Endothelial cell of umbilical vein (primary cell): ENCODE data around the gene CIB2. TPM values are rescaled to one million over a fixed set of nuclear protein-coding genes. Genes with fewer than 3 reads are reported as not detected.
A peak's percentile ranks its signal among the peaks of the same experiment; 100 is the strongest.

Experiments
- Bru-seq: library from RNA; stranded (reverse); fragments of 400-500 nt; gene quantifications from one replicate; lab custom pipeline; 2021; lab: Mats Ljungman, UMichigan
- BruChase-seq, 2 experiments: library from RNA; stranded (reverse); fragments of 400-500 nt; gene quantifications; one replicate each; lab custom pipeline; 2021; lab: Mats Ljungman, UMichigan
- BruUV-seq: library from RNA; stranded (reverse); fragments of 400-500 nt; replicated peaks from 2 replicates; lab custom pipeline; 2021; lab: Mats Ljungman, UMichigan
- CTCF ChIA-PET: fragments of 300-600, 350-600 bp; sonication (Branson Sonifier 250); formaldehyde crosslinking; loops from one replicate; lab custom pipeline; 2021; ENCODE audit warnings: antibody characterized with exemption, inconsistent platforms; lab: Charles Lee
- POLR2A ChIA-PET: fragments of 300-600, 350-600 bp; sonication (Branson Sonifier 250); formaldehyde crosslinking; loops from one replicate; lab custom pipeline; 2021; ENCODE audit warnings: antibody characterized with exemption, inconsistent platforms; lab: Charles Lee
- DNase-seq: peaks from one replicate; pipeline ENCODE4 v3.0.0-alpha.2; 2011; ENCODE audit warnings: low read depth, low spot score
- FAIRE-seq: peaks from 2 replicates; lab custom pipeline; 2011; peaks lifted over from hg19 to GRCh38; lab: Jason Lieb, UNC
- H2AFZ ChIP-seq: 2 replicates; pipeline ENCODE4 v1.6.0; 2012; ENCODE audit warnings: low read depth, low read length, control low read depth, inconsistent platforms
- H3K27ac ChIP-seq: 2 replicates; pipeline ENCODE4 v1.5.1; 2011; ENCODE audit warnings: low read depth, mild to moderate bottlenecking, control low read depth, low read length, moderate library complexity; ENCODE audit not compliant: insufficient read depth
- H3K27me3 ChIP-seq, 2 experiments: 2 replicates each; pipeline versions ENCODE4 v1.6.0 to v1.6.1; 2011; ENCODE audit warnings: low read length in 2 of 2, mixed read lengths in 1 of 2; ENCODE audit not compliant: control insufficient read depth in 2 of 2, insufficient read depth in 2 of 2
- H3K36me3 ChIP-seq, 2 experiments: 2 replicates in 1 of 2; 3 replicates in 1 of 2; pipeline ENCODE4 v1.5.1; 2011; ENCODE audit warnings: low read length in 2 of 2, mild to moderate bottlenecking in 1 of 2, moderate library complexity in 1 of 2; ENCODE audit not compliant: control insufficient read depth in 2 of 2, insufficient read depth in 2 of 2; ENCODE audit errors: extremely low read depth in 1 of 2
- H3K4me1 ChIP-seq: 3 replicates; pipeline ENCODE4 v1.5.1; 2011; ENCODE audit warnings: mild to moderate bottlenecking, low read length; ENCODE audit not compliant: control insufficient read depth, insufficient read depth; ENCODE audit errors: extremely low read depth
- H3K4me2 ChIP-seq: 2 replicates; pipeline ENCODE4 v1.6.1; 2011; ENCODE audit warnings: low read length, control low read depth, mixed read lengths; ENCODE audit not compliant: insufficient read depth
- H3K4me3 ChIP-seq, 3 experiments: fragments of 200-600 bp in 1 of 3; sonication (generic), shearing (Covaris generic) in 1 of 3; replicated peaks in 1 of 3; 2 replicates each; pipeline ENCODE4 v1.5.1; 2011 to 2016; ENCODE audit warnings: control low read depth in 3 of 3, low read length in 3 of 3, mild to moderate bottlenecking in 2 of 3, inconsistent platforms in 1 of 3, low read depth in 1 of 3, moderate library complexity in 1 of 3; ENCODE audit not compliant: insufficient read depth in 1 of 3
- H3K79me2 ChIP-seq: 2 replicates; pipeline ENCODE4 v1.6.0; 2012; ENCODE audit warnings: low read length, inconsistent platforms; ENCODE audit not compliant: control insufficient read depth, insufficient read depth
- H3K9ac ChIP-seq: replicated peaks from 2 replicates; pipeline ENCODE3; 2011; ENCODE audit warnings: low read length, control low read depth; ENCODE audit not compliant: insufficient read depth; ENCODE audit errors: extremely low read depth
- H3K9me1 ChIP-seq: replicated peaks from 3 replicates; pipeline ENCODE4 v1.6.0; 2011; ENCODE audit warnings: mild to moderate bottlenecking, low read length; ENCODE audit not compliant: control insufficient read depth, insufficient read depth; ENCODE audit errors: extremely low read depth
- H3K9me3 ChIP-seq: replicated peaks from 2 replicates; pipeline ENCODE4 v1.5.1; 2012; ENCODE audit warnings: low read length, inconsistent platforms; ENCODE audit not compliant: control insufficient read depth, insufficient read depth
- H4K20me1 ChIP-seq: replicated peaks from 2 replicates; pipeline ENCODE3; 2011; ENCODE audit warnings: mild to moderate bottlenecking, low read length; ENCODE audit not compliant: control insufficient read depth, insufficient read depth; ENCODE audit errors: extremely low read depth
- FOS ChIP-seq: IDR thresholded peaks from 2 replicates; pipeline ENCODE4 v1.6.1; 2011; ENCODE audit warnings: mild to moderate bottlenecking, low read length, moderate library complexity, borderline replicate concordance; ENCODE audit not compliant: insufficient read depth
- GATA2 ChIP-seq: IDR thresholded peaks from 2 replicates; pipeline ENCODE4 v1.7.0; 2011; ENCODE audit warnings: low read depth, mild to moderate bottlenecking, moderate library complexity, mixed read lengths, low read length; ENCODE audit not compliant: insufficient read length, insufficient read depth
- dilution Hi-C: fragments of 300-500 bp; cut with MboI; formaldehyde crosslinking; loops from one replicate; pipeline ENCODE4 v1.15.0; 2019; ENCODE audit warnings: low sequenced_read_pairs; ENCODE audit not compliant: extremely low pct_ligation_motif_present
- intact Hi-C: fragments of 100-400 bp; cut with micrococcal nuclease; formaldehyde crosslinking; loops from one replicate; pipeline ENCODE4 v1.10.0; 2022
- long read RNA-seq: library from polyadenylated mRNA; stranded (forward); transcript quantifications from one replicate; pipeline ENCODE4 v2.0.0, GENCODE V29; 2021
- polyA minus RNA-seq, 3 experiments: library from RNA; depleted of rRNA, polyadenylated mRNA; stranded (reverse); fragments of >200 nt; gene quantifications; 1 replicate in 1 of 3; 2 replicates in 2 of 3; pipeline ENCODE4 v1.2.3, GENCODE V29; 2011
- polyA plus RNA-seq, 4 experiments: library from polyadenylated mRNA; depleted of rRNA in 3 of 4; stranded (reverse) in 3 of 4; unstranded in 1 of 4; fragments of >200 nt; gene quantifications; 2 replicates each; pipeline versions ENCODE4 v1.2.1 to v1.2.3, GENCODE V29; 2011 to 2012; ENCODE audit warnings: missing spikeins in 1 of 4
- total RNA-seq: library from RNA; stranded (reverse); gene quantifications from 2 replicates; pipeline ENCODE4 v1.2.3, GENCODE V29; 2021
- TF ChIP-seq, protein P1 (sequence below), 2 donors: IDR thresholded peaks; 1 replicate in 1 of 2; 2 replicates in 1 of 2; pipeline ENCODE4 v1.5.1; 2011; ENCODE audit warnings: low read length in 2 of 2, mild to moderate bottlenecking in 2 of 2, moderate library complexity in 2 of 2, control low read depth in 1 of 2, inconsistent platforms in 1 of 2, low read depth in 1 of 2; ENCODE audit not compliant: insufficient read depth in 1 of 2; ENCODE audit errors: extremely low read depth in 1 of 2

CIB2 gene
- total RNA-seq (2.5 and 4.0 TPM in 2 replicates), polyA plus RNA-seq (6.4 and 7.7 TPM in 2 replicates), polyA minus RNA-seq (5.5 and 15.6 TPM in 2 replicates), Bru-seq, nascent RNA (percentile 25 among the genes with signal in this experiment), BruChase-seq, experiment 1, labeled RNA remaining after a 6-hour chase (percentile 18 among the genes with signal in this experiment), BruChase-seq, experiment 2, labeled RNA remaining after a 2-hour chase (percentile 18 among the genes with signal in this experiment)
- polyA plus RNA-seq (2011; cell fraction: cytosol; rRNA removed): 6.3 and 6.7 TPM in 2 replicates
- 1.7 and 2.1 TPM in 2 replicates for polyA plus RNA-seq (2011; cell fraction: nucleus; rRNA removed)
- polyA plus RNA-seq (2012): 4.2 and 5.6 TPM in 2 replicates
- not detected for polyA minus RNA-seq (2011; cell fraction: cytosol; rRNA and poly(A)+ RNA removed)
- polyA minus RNA-seq (2011; cell fraction: nucleus; rRNA and poly(A)+ RNA removed): 1.1 and 1.6 TPM in 2 replicates
- long read RNA-seq, partial matches to known transcripts: 0 of 8 reads
- long read RNA-seq, other reads (novel, unspliced or antisense): 1 of 8 reads

- Histone ChIP-seq H3K27me3 (no peaks in the 10 kb centered on the region), H3K79me2 (no peaks in the 10 kb centered on the region), H3K4me1 (peaks cover 7% of the 10 kb centered on the region), H3K4me3 (peak within 1 kb of the TSS; percentile 43 to 71 (median 68)), H3K9ac (peak within 1 kb of the TSS; percentile 81), H3K4me2 (peak within 1 kb of the TSS; percentile 89), H4K20me1 (no peaks in the 10 kb centered on the region), H3K9me1 (no peaks in the 10 kb centered on the region), H2AFZ (peak within 1 kb of the TSS; percentile 93), H3K9me3 (no peaks in the 10 kb centered on the region), H3K36me3 (no peaks in the 10 kb centered on the region), H3K27ac (no peak within 1 kb of the TSS)
- intact Hi-C loops (loop anchor here (1.0 to 5.0 kb wide), 4 partner anchors 18 to 110 kb away; partner anchors contain the start of gene IDH3A), dilution Hi-C loops (no loop called here)
- BruUV-seq: TSS peak; percentile 50
- POLR2A ChIA-PET: no interaction called here
- CTCF ChIA-PET: interaction anchor here (0.9 to 7.0 kb wide), 15 partner anchors 8 to 172 kb away, joined by 3 to 50 read pairs (median 6); partner anchors contain the start of gene IDH3A
- FAIRE-seq: peak; percentile 81
- DNase-seq: peak; percentile 64
- TF ChIP-seq, protein P1, sequence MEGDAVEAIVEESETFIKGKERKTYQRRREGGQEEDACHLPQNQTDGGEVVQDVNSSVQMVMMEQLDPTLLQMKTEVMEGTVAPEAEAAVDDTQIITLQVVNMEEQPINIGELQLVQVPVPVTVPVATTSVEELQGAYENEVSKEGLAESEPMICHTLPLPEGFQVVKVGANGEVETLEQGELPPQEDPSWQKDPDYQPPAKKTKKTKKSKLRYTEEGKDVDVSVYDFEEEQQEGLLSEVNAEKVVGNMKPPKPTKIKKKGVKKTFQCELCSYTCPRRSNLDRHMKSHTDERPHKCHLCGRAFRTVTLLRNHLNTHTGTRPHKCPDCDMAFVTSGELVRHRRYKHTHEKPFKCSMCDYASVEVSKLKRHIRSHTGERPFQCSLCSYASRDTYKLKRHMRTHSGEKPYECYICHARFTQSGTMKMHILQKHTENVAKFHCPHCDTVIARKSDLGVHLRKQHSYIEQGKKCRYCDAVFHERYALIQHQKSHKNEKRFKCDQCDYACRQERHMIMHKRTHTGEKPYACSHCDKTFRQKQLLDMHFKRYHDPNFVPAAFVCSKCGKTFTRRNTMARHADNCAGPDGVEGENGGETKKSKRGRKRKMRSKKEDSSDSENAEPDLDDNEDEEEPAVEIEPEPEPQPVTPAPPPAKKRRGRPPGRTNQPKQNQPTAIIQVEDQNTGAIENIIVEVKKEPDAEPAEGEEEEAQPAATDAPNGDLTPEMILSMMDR (IDR thresholded peaks at IDR 0.05; ENCODE audit: extremely low read depth in 1 of 2, insufficient read depth in 1 of 2, low read depth in 1 of 2, low read length in 2 of 2): peak; percentile 58 to 61
- TF ChIP-seq FOS (no peak), GATA2 (no peak)
Measured at GRCh38 chr15:78131295-78132061, at the start of gene CIB2. Gene CIB2 (minus strand): TSS chr15:78131445. CDS start chr15:78131215, 230 bp downstream.
